T-helper 1 cell treated with Interleukin-12 subunit alpha and Interleukin-12 subunit beta and Interleukin-4 antibody, amounts not matched to agents 30 μg/mL and 1 μg/mL, for 36 hours (primary cell): ENCODE data around the gene AGBL5.
A peak's percentile ranks its signal among the peaks of the same experiment; 100 is the strongest.
"Not testable (repeated sequence)": the region's sequence is repeated elsewhere in the genome, so short reads cannot be mapped to it uniquely, and the experiment has no call there.

Experiments used
- H3K27ac Mint-ChIP-seq: one replicate; pipeline ENCODE4 v1.8.0; 2021; ENCODE audit warnings: mild to moderate bottlenecking, mixed read lengths
- H3K27me3 Mint-ChIP-seq: one replicate; pipeline ENCODE4 v1.8.0; 2021; ENCODE audit warnings: low read depth, mixed read lengths
- H3K36me3 Mint-ChIP-seq: one replicate; pipeline ENCODE4 v1.8.0; 2021; ENCODE audit warnings: low read depth, mixed read lengths
- H3K4me1 Mint-ChIP-seq: one replicate; pipeline ENCODE4 v1.8.0; 2021; ENCODE audit warnings: low read depth, mixed read lengths
- H3K4me3 Mint-ChIP-seq: one replicate; pipeline ENCODE4 v1.8.0; 2021; ENCODE audit warnings: mild to moderate bottlenecking, moderate library complexity, mixed read lengths
- H3K9me3 Mint-ChIP-seq: one replicate; pipeline ENCODE4 v1.8.0; 2021; ENCODE audit warnings: mixed read lengths

AGBL5 gene

DNA sequence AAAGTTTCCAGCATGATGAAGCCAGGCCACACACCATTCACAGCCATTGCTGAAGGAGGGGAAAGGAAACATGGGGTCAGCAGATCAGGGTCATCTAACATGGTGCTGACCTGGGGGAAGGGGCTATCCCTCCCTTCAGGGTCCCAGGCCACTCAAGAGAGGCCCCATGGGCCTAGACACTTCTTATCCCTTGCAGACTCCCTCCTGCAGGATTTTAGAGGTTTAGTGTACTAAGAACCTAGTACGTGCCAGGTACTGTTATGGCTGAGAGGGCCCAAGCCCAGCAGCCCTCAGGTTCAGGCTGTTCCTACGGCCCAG lies 43.9 kb downstream of the AGBL5 start:
- H3K36me3 Mint-ChIP-seq: peaks cover 9% of the 10 kb centered on the region
- H3K27me3 Mint-ChIP-seq: no peaks in the 10 kb centered on the region
- no peaks in the 10 kb centered on the region for H3K9me3 Mint-ChIP-seq
- peak overlapping the region; percentile 37 for H3K4me3 Mint-ChIP-seq
- peaks cover 14% of the 10 kb centered on the region for H3K4me1 Mint-ChIP-seq
- peak overlapping the region; percentile 45 for H3K27ac Mint-ChIP-seq

DNA sequence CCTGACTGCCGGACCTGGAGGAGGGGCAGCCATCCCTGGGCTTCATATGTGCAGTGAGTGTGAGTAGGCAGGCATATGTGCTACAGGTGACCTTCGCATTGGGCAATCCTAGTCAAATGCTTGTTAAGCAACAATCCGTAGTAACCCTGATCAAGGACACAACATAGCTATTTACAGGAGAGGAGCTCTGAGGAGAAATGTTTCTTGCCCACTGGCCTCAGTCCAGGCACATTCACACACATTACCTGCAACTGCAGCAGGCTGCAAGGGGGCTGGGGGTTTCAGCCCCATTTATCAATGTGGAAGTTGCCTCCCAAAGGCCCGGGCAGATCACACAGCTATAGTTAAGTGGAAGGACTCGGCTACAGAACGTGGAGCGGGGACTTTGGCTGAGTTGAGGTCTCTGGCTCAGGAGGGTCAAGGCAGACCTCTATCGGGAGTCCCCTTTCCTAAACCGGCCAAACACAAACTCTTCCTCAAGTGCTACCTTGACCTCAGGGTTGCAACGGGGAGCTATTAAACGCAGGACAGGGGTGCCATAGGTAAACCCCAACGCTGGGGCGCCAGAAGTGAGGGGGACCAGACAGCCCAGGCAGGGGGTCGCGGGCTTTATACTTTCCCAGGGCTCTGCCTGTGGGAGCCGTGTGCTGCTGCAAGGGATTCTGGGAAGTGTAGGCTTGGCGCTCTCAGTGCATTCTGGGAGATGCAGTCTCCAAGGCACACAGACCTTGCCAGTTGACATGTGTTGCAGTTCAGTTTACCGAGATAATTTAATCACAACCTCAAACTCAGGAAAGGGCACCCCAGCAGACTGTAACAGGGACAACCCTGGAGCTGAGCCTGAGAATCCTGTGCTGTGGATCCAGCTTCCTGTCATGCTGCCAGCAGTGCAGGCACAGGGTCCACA lies 44.5 kb downstream of the AGBL5 start:
- H3K36me3 Mint-ChIP-seq: peaks cover 9% of the 10 kb centered on the region
- no peaks in the 10 kb centered on the region for H3K9me3 Mint-ChIP-seq
- H3K27ac Mint-ChIP-seq: peak overlapping the region; percentile 63
- peak overlapping the region; percentile 37 for H3K4me3 Mint-ChIP-seq
- H3K4me1 Mint-ChIP-seq: peaks cover 14% of the 10 kb centered on the region
- no peaks in the 10 kb centered on the region for H3K27me3 Mint-ChIP-seq

DNA sequence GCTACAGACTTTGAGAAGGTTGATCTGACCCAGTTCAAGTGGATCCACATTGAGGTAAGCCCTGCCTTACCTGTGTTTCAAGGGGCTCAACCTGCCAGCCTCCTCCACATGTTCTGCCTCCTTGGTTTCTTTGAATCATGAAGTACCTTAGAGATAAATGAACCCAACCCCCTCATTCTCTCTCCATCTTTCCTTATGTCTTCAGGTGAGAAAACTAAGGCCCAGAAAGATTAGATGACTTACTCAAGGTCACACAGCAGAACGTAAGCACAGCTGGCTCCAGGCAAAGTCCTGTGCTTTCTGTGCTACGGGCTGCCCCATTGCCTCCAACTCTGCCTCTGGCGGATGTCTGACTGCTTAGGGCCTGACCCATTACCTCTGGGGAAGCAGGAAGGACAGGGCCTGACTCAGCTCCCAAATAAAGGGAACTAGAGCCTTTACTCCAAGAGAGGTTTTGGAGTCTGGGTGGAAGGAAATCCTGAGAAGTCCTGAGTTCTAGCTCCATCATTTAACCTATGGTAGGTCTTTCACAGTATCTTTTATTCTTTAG lies 45.4 kb downstream of the AGBL5 start:
- Mint-ChIP-seq H3K27me3 (no peaks in the 10 kb centered on the region), H3K36me3 (peaks cover 9% of the 10 kb centered on the region), H3K4me1 (peaks cover 14% of the 10 kb centered on the region), H3K27ac (peak overlapping the region; percentile 22), H3K4me3 (no peak overlapping the region), H3K9me3 (no peaks in the 10 kb centered on the region)

DNA sequence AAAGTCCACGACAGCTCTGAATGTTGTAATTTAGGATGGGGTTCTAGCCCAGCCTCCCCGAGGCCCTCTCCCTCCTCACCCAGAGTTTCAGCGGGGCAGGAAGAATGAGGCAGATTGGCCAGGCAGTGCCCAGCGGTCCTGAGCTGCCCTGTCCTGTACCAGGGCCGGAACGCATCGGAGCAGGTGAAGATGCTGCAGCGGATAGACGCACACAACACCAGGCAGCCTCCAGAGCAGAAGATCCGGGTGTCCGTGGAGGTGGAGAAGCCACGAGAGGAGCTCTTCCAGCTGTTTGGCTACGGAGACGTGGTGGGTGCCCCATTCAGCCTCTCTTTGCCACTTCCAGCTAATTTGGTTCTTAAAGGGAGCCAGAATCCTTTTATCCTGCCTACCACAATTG lies 45.9 kb downstream of the AGBL5 start:
- H3K4me3 Mint-ChIP-seq: no peak overlapping the region
- H3K9me3 Mint-ChIP-seq: no peaks in the 10 kb centered on the region
- H3K27me3 Mint-ChIP-seq: no peaks in the 10 kb centered on the region
- H3K36me3 Mint-ChIP-seq: peaks cover 9% of the 10 kb centered on the region
- peaks cover 14% of the 10 kb centered on the region for H3K4me1 Mint-ChIP-seq
- H3K27ac Mint-ChIP-seq: no peak overlapping the region

DNA sequence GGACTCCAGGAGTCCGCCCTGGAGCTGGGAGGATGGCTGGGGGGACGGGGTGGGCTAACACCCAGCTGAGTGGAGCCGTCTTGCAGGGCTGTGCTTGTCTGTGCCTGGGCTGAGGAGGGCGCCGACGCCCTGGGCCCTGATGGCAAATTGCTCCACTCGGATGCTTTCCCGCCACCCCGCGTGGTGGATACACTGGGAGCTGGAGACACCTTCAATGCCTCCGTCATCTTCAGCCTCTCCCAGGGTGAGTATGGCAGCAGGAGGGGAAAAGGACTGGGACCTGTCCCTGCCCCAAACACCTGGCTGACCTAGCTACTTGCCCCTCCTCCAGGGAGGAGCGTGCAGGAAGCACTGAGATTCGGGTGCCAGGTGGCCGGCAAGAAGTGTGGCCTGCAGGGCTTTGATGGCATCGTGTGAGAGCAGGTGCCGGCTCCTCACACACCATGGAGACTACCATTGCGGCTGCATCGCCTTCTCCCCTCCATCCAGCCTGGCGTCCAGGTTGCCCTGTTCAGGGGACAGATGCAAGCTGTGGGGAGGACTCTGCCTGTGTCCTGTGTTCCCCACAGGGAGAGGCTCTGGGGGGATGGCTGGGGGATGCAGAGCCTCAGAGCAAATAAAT lies 48.0 kb downstream of the AGBL5 start:
- Mint-ChIP-seq H3K9me3 (no peaks in the 10 kb centered on the region), H3K27me3 (no peaks in the 10 kb centered on the region), H3K36me3 (peaks cover 7% of the 10 kb centered on the region), H3K4me1 (peaks cover 14% of the 10 kb centered on the region), H3K27ac (no peak overlapping the region), H3K4me3 (no peak overlapping the region)

DNA sequence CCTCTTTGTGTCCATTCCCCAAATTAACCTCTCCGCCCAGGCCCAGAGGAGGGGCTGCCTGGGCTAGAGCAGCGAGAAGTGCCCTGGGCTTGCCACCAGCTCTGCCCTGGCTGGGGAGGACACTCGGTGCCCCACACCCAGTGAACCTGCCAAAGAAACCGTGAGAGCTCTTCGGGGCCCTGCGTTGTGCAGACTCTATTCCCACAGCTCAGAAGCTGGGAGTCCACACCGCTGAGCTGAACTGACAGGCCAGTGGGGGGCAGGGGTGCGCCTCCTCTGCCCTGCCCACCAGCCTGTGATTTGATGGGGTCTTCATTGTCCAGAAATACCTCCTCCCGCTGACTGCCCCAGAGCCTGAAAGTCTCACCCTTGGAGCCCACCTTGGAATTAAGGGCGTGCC lies 48.6 kb downstream of the AGBL5 start:
- Mint-ChIP-seq H3K9me3 (no peaks in the 10 kb centered on the region), H3K27ac (no peak overlapping the region), H3K4me3 (no peak overlapping the region), H3K36me3 (peaks cover 7% of the 10 kb centered on the region), H3K4me1 (peaks cover 14% of the 10 kb centered on the region), H3K27me3 (no peaks in the 10 kb centered on the region)

DNA sequence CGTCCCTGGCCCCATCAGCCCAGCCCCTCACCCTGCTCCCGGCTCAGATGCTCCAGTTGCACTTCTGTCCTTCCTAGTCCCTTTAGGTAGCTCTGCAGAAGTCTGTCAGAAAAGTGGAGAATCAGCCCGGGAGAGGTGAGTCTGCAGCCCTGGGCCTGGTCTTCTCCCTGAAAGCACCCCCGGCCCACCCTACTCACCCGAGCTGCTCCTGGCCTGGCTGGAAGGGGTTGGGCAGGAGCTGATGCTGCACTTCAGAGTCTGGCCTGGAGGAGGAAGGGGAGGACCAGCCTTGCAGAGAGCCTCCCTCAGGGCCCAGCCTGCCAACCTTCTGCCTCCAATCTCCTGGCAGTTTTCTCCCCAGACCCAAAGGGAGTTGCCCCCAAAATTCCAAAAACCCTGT lies 50.9 kb downstream of the AGBL5 start:
- Mint-ChIP-seq H3K27me3 (no peaks in the 10 kb centered on the region), H3K36me3 (peaks cover 7% of the 10 kb centered on the region)

DNA sequence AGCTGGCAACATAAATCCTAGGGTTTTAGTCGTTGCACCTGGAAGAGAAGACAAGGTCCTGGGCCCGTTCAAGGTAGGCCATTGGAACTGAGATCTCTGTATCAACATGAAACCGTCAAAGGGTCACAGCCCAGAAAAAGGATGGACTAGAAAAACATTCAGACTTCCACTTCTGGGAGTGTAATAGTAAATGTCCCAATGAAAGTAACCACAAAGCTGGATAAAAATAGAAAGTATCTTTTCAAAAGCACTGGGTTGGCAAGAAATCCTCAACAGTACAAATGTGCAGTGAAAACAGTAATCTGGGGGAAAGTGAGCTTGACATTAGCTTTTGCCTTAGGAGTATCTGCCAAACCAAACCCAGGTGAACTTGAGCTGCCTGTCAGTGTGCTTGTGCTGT lies 54.5 kb downstream of the AGBL5 start:
- H3K27ac Mint-ChIP-seq: no peak overlapping the region
- no peaks in the 10 kb centered on the region for H3K4me1 Mint-ChIP-seq

More for the DNA sequence above, 50.9 kb downstream of the AGBL5 start:
- no peaks in the 10 kb centered on the region for H3K9me3 Mint-ChIP-seq
- H3K27ac Mint-ChIP-seq: no peak overlapping the region
- peaks cover 3% of the 10 kb centered on the region for H3K4me1 Mint-ChIP-seq
- no peak overlapping the region for H3K4me3 Mint-ChIP-seq

DNA sequence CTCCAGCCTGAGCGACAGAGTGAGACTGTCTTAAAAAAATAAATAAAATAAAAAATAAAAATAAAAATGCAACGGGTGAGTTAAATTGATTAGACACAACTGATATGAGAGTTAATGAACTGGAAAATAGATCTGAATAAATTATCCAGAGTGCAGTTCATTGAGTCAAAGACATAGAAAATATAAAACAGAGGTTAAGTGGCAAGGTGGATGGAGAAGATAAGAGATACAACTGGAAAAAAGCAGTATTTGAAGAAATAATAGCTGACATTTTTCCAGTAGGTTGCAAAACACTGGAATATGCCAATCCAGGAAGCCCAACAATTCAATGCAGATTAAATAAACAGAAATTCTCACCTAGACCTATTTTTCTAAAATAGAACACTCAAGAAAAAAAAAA lies 56.8 kb downstream of the AGBL5 start:
- no peaks in the 10 kb centered on the region for H3K9me3 Mint-ChIP-seq
- H3K4me1 Mint-ChIP-seq: no peaks in the 10 kb centered on the region
- H3K27me3 Mint-ChIP-seq: peaks cover 3% of the 10 kb centered on the region
- H3K27ac Mint-ChIP-seq: no peak overlapping the region
- H3K36me3 Mint-ChIP-seq: no peaks in the 10 kb centered on the region
- no peak overlapping the region for H3K4me3 Mint-ChIP-seq

More for the DNA sequence above, 54.5 kb downstream of the AGBL5 start:
- H3K36me3 Mint-ChIP-seq: no peaks in the 10 kb centered on the region
- H3K4me3 Mint-ChIP-seq: no peak overlapping the region
- peaks cover 3% of the 10 kb centered on the region for H3K27me3 Mint-ChIP-seq
- no peaks in the 10 kb centered on the region for H3K9me3 Mint-ChIP-seq

DNA sequence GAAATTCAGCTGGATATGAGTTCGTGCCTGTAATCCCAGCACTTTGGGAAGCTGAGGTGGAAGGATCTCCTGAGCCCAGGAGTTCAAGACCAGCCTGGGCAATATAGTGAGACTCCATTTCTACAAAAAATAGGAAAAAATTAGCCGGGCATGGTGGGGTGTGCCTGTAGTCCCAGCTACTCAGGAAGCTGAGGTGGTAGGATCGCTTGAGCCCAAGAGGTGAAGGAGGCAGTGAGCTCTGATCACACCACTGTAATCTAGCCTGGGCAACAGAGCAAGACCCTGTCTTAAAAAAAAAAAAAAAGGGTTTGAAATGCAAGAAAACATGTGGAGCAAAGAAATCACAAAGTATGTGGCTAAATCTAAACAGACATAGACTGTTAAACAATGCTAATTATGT lies 57.6 kb downstream of the AGBL5 start:
- Mint-ChIP-seq H3K9me3 (no peaks in the 10 kb centered on the region), H3K36me3 (no peaks in the 10 kb centered on the region), H3K4me3 (no peak overlapping the region), H3K27ac (no peak overlapping the region), H3K4me1 (no peaks in the 10 kb centered on the region), H3K27me3 (peaks cover 3% of the 10 kb centered on the region)

DNA sequence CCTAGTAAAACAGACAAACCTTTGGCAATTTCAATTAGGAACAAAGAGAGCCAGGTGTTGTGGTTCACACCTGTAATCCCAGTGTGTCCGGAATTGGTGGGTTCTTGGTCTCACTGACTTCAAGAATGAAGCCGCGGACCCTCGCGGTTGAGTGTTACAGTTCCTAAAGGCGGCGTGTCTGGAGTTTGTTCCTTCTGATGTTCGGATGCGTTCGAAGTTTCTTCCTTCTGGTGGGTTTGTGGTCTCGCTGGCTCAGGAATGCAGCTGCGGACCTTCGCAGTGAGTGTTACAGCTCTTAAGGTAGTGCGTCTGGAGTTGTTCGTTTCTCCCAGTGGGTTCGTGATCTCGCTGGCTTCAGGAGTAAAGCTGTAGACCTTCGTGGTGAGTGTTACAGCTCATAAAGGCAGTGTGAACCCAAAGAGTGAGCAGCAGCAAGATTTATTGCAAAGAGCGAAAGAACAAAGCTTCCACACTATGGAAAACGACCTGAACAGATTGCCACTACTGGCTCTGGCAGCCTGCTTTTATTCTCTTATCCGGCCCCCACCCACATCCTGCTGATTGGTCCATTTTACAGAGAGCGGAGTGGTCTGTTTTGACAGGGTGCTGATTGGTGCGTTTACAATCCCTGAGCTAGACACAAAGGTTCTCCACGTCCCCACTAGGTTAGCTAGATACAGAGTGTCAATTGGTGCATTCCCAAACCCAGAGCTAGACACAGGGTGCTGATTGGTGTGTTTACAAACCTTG lies 59.3 kb downstream of the AGBL5 start:
- not testable (repeated sequence) for H3K27ac Mint-ChIP-seq, H3K4me3 Mint-ChIP-seq, H3K27me3 Mint-ChIP-seq, H3K36me3 Mint-ChIP-seq, H3K4me1 Mint-ChIP-seq, H3K9me3 Mint-ChIP-seq

DNA sequence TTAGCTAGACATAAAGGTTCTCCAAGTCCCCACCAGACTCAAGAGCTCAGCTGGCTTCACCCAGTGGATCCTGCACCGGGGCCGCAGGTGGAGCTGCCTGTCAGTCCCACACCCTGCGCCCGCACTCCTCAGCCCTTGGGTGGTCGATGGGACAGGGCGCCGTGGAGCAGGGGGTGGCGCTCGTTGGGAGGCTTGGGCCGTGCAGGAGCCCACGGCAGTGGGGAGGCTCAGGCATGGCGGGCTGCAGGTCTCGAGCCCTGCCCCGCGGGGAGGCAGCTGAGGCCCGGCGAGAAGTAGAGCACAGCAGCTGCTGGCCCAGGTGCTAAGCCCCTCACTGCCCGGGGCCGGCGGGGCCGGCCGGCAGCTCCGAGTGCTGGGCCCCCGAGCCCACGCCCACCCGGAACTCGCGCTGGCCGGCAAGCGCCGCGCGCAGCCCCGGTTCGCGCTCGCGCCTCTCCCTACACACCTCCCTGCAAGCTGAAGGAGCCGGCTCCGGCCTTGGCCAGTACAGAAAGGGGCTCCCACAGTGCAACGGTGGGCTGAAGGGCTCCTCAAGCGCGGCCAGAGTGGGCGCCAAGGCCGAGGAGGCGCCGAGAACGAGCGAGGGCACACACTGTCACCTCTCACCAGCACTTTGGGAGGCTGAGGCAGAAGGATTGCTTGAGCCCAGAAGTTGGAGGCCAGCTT lies 60.1 kb downstream of the AGBL5 start:
- not testable (repeated sequence) for H3K9me3 Mint-ChIP-seq, H3K4me1 Mint-ChIP-seq, H3K4me3 Mint-ChIP-seq, H3K27ac Mint-ChIP-seq, H3K27me3 Mint-ChIP-seq, H3K36me3 Mint-ChIP-seq

DNA sequence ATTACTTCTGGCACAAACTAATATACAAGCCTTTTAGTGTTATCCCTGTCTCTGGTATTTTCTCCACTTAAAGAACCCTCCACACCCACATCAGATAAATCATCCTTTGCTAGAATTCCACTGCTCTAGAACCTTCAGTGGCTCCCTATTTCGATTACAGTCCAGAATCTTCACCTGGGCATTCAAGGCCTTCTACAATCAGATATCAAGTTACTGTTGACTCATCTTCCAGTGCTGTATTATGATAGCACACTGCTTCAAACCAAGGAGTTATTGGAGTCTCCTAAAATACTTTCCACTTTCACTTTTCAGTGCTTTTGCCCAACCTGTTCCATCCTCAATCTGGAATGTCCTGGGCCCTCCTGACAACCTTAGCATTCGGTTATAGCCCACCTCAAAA lies 64.1 kb downstream of the AGBL5 start:
- no peak overlapping the region for H3K27ac Mint-ChIP-seq

DNA sequence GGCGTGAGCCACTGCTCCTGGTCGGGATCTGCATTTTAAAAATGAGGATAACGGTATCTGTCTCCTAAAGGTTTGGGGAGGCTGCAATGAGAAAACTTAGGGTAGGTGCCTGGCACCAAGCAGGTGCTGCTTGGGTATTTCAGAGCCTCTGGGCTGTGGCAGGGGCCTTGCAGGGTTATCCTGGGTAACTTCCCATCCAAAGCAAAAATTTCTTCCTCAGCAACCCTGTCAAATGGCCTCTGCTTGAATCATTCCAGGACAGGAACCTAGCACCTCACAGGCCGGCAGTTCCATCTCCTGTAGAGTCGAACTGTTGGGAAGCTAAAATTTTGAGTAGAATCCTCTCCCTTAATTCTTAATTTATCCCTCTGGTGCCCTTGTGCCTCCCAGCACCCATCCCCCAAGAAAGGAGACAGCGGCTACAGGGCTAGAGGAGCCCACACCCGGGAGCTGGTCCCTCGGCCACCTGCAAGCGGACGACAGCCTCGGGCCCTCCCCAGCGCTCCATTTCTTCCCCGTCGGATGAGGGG lies 66.6 kb downstream of the AGBL5 start:
- Mint-ChIP-seq H3K9me3 (no peaks in the 10 kb centered on the region), H3K27me3 (peaks cover 59% of the 10 kb centered on the region), H3K27ac (no peak overlapping the region), H3K4me3 (no peak overlapping the region), H3K36me3 (no peaks in the 10 kb centered on the region), H3K4me1 (peaks cover 5% of the 10 kb centered on the region)

More for the DNA sequence above, 64.1 kb downstream of the AGBL5 start:
- H3K4me3 Mint-ChIP-seq: no peak overlapping the region
- no peaks in the 10 kb centered on the region for H3K36me3 Mint-ChIP-seq
- peaks cover 38% of the 10 kb centered on the region for H3K27me3 Mint-ChIP-seq
- no peaks in the 10 kb centered on the region for H3K9me3 Mint-ChIP-seq
- peaks cover 3% of the 10 kb centered on the region for H3K4me1 Mint-ChIP-seq
